Measurements from ENCODE around the gene TBC1D8. TPM values are rescaled to one million over a fixed set of nuclear protein-coding genes. Genes with fewer than 3 reads are reported as not detected.

The TBC1D8 gene
- total RNA-seq, 1 donor from 2014 or later: 25.3 TPM

DNA sequence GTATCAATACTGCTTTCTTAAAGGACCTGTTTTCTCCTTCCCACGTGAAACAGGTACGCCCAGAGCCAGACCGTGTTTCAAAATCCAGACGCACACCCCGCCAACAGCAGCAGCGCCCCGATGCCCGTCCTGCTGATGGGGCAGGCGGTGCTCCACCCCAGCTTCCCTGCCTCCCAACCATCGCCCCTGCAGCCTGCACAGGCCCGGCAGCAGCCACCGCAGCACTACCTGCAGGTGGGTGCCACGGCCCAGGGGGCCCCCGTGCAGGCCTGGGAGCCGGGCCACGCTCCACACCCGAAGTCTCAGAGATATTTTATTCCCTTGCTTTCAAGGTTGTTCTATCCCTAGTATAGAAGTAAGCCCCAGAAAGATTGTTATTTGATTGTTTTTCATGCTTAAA lies 157.9 kb downstream of the TBC1D8 start:
- H3K27me3 ChIP-seq (ENCODE audit: control insufficient read depth, insufficient read depth, low read length): no peaks in the 10 kb centered on the region
- H3K36me3 ChIP-seq (ENCODE audit: control insufficient read depth, insufficient read depth, low read length): peaks cover 2% of the 10 kb centered on the region
- no peak overlapping the region for H3K4me3 ChIP-seq (ENCODE audit: low read depth, low read length)
- no peak for DNase-seq (ENCODE audit: low read depth)
- TF ChIP-seq, protein P1, sequence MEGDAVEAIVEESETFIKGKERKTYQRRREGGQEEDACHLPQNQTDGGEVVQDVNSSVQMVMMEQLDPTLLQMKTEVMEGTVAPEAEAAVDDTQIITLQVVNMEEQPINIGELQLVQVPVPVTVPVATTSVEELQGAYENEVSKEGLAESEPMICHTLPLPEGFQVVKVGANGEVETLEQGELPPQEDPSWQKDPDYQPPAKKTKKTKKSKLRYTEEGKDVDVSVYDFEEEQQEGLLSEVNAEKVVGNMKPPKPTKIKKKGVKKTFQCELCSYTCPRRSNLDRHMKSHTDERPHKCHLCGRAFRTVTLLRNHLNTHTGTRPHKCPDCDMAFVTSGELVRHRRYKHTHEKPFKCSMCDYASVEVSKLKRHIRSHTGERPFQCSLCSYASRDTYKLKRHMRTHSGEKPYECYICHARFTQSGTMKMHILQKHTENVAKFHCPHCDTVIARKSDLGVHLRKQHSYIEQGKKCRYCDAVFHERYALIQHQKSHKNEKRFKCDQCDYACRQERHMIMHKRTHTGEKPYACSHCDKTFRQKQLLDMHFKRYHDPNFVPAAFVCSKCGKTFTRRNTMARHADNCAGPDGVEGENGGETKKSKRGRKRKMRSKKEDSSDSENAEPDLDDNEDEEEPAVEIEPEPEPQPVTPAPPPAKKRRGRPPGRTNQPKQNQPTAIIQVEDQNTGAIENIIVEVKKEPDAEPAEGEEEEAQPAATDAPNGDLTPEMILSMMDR (IDR thresholded peaks at IDR 0.05; ENCODE audit: insufficient read depth, low read length, severe bottlenecking): no peak
- FAIRE-seq: no peak

DNA sequence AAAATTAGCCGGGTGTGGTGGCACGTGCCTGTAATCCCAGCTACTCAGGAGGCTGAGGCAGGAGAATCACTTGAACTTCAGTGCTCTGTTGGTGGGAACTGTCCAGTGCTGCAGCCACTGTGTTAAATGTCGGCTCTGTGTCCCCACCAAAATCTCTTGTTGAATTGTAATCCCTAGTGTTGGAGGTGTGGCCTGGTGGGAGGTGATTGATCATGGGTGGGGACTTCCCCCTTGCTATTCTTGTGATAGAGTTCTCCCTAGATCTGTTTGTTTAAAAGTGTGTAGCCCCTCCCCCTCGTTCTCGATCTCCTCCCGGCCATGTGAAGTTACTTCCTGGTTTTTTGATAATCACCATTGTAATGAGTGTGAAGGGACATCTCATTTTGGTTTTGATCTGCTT lies 158.9 kb downstream of the TBC1D8 start:
- Histone ChIP-seq H3K27me3 (ENCODE audit: control insufficient read depth, insufficient read depth, low read length) (no peaks in the 10 kb centered on the region), H3K4me3 (ENCODE audit: low read depth, low read length) (no peak overlapping the region), H3K36me3 (ENCODE audit: control insufficient read depth, insufficient read depth, low read length) (peaks cover 2% of the 10 kb centered on the region)
- TF ChIP-seq, protein P1 (IDR thresholded peaks at IDR 0.05; ENCODE audit: insufficient read depth, low read length, severe bottlenecking): no peak
- FAIRE-seq (peak; percentile 66), DNase-seq (ENCODE audit: low read depth) (no peak)

DNA sequence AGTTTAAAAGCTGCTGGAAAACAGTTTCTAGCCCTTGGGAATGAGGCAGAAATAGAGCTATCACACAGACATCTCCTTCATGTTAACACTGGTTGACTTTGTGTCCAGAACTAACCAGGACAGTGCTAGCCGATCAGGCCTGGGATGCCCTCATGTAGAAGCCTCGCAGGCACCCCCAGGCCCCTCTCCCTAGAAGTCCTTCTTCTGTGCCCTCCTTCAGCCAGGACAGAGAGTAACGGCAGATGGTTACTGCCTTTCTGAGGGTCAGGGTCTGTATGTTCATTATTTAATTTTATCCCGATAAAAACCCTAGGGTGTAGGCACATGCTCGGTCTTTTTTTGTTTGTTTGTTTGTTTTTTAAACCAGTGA lies 159.8 kb downstream of the TBC1D8 start:
- FAIRE-seq: no peak
- H3K4me3 ChIP-seq (ENCODE audit: low read depth, low read length): no peak overlapping the region
- DNase-seq (ENCODE audit: low read depth): no peak
- TF ChIP-seq, protein P1 (IDR thresholded peaks at IDR 0.05; ENCODE audit: insufficient read depth, low read length, severe bottlenecking): no peak
- no peaks in the 10 kb centered on the region for H3K27me3 ChIP-seq (ENCODE audit: control insufficient read depth, insufficient read depth, low read length)
- H3K36me3 ChIP-seq (ENCODE audit: control insufficient read depth, insufficient read depth, low read length): peaks cover 2% of the 10 kb centered on the region

- Histone ChIP-seq H3K36me3 (ENCODE audit: control insufficient read depth, insufficient read depth, low read length) (peaks cover 4% of the 10 kb centered on the region), H3K4me3 (ENCODE audit: low read depth, low read length) (no peak overlapping the region), H3K27me3 (ENCODE audit: control insufficient read depth, insufficient read depth, low read length) (no peaks in the 10 kb centered on the region)
- FAIRE-seq (no peak), DNase-seq (ENCODE audit: low read depth) (no peak)
- TF ChIP-seq, protein P1 (IDR thresholded peaks at IDR 0.05; ENCODE audit: insufficient read depth, low read length, severe bottlenecking): no peak
Observed at GRCh38 chr2:100990650-100991403, 160.4 kb downstream of the TBC1D8 start.

DNA sequence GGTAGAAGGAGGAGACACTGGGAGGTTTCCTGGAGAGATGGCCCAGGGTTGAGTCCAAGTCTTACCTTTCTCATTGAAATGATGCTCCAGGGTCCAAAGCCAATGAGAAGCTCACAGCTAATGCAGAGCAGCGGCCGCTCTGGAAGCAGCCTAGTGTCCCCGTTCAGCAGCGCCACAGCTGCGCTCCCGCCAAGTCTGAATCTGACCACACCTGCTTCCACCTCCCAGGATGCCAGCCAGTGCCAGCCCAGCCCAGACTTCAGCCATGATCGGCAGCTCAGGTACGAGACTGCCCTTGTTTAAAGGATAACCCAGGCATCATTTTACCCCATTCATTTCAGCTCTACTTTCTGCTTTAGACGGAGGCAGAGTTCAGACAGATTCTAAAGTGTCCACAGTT lies 161.0 kb downstream of the TBC1D8 start:
- no peak overlapping the region for H3K4me3 ChIP-seq (ENCODE audit: low read depth, low read length)
- no peaks in the 10 kb centered on the region for H3K27me3 ChIP-seq (ENCODE audit: control insufficient read depth, insufficient read depth, low read length)
- FAIRE-seq: no peak
- TF ChIP-seq, protein P1 (IDR thresholded peaks at IDR 0.05; ENCODE audit: insufficient read depth, low read length, severe bottlenecking): no peak
- DNase-seq (ENCODE audit: low read depth): no peak
- peaks cover 2% of the 10 kb centered on the region for H3K36me3 ChIP-seq (ENCODE audit: control insufficient read depth, insufficient read depth, low read length)

GRCh38 chr2:100989666-100990065 lies 161.5 kb downstream of the TBC1D8 start:
- no peak for FAIRE-seq
- Histone ChIP-seq H3K27me3 (ENCODE audit: control insufficient read depth, insufficient read depth, low read length) (no peaks in the 10 kb centered on the region), H3K4me3 (ENCODE audit: low read depth, low read length) (no peak overlapping the region), H3K36me3 (ENCODE audit: control insufficient read depth, insufficient read depth, low read length) (peaks cover 2% of the 10 kb centered on the region)
- TF ChIP-seq, protein P1 (IDR thresholded peaks at IDR 0.05; ENCODE audit: insufficient read depth, low read length, severe bottlenecking): no peak
- DNase-seq (ENCODE audit: low read depth): no peak

Data from bronchial epithelial cell (primary cell).